ENCODE results near the gene MGAT4D. TPM values are rescaled to one million over a fixed set of nuclear protein-coding genes. Genes with fewer than 3 reads are reported as not detected.
"Not testable (repeated sequence)": the region's sequence is repeated elsewhere in the genome, so short reads cannot be mapped to it uniquely, and the experiment has no call there.

Gene MGAT4D
- total RNA-seq, 4 donors from 2014 or later, result not detected

GRCh38 chr4:140439644-140440142 lies 58.4 kb downstream of the MGAT4D start:
- no peaks in the 10 kb centered on the region for H3K9me3 ChIP-seq
- H3K27ac ChIP-seq, result no peak overlapping the region
- no peaks in the 10 kb centered on the region for H3K27me3 ChIP-seq
- no peaks in the 10 kb centered on the region for H3K4me1 ChIP-seq
- DNase-seq, result no peak
- no peak for TF ChIP-seq CTCF (IDR thresholded peaks at IDR 0.05)
- no peak for TF ChIP-seq POLR2A (IDR thresholded peaks at IDR 0.05)
- no peaks in the 10 kb centered on the region for H3K36me3 ChIP-seq
- no peak overlapping the region for H3K4me3 ChIP-seq

GRCh38 chr4:140427919-140428471 lies 70.1 kb downstream of the MGAT4D start:
- TF ChIP-seq POLR2A (IDR thresholded peaks at IDR 0.05) (no peak), CTCF (IDR thresholded peaks at IDR 0.05) (no peak)
- Histone ChIP-seq H3K4me1 (peaks cover 0 to 14% (median 0%) of the 10 kb centered on the region in 4 donors), H3K36me3 (no peaks in the 10 kb centered on the region), H3K9me3 (no peaks in the 10 kb centered on the region), H3K4me3 (peak overlapping the region; percentile 44 to 89 (median 60)), H3K27me3 (no peaks in the 10 kb centered on the region), H3K27ac (peak overlapping the region in 1 of 4 donors; percentile 52)
- DNase-seq, result no peak

- peak within 1 kb of the TSS in 2 of 4 donors; percentile 38 to 52 for H3K27ac ChIP-seq
Measured at GRCh38 chr4:140427106-140427918, 70.8 kb downstream of the MGAT4D start, which contains the start of gene CLGN. CLGN (minus strand) TSS chr4:140427648; CDS start chr4:140413078, 14,570 bp downstream.

GRCh38 chr4:140426610-140427105 lies 71.4 kb downstream of the MGAT4D start:
- Histone ChIP-seq H3K27me3 (no peaks in the 10 kb centered on the region), H3K27ac (peak overlapping the region in 1 of 4 donors; percentile 38), H3K9me3 (no peaks in the 10 kb centered on the region), H3K36me3 (no peaks in the 10 kb centered on the region), H3K4me3 (peak overlapping the region; percentile 44 to 89 (median 60)), H3K4me1 (peaks cover 0 to 14% (median 0%) of the 10 kb centered on the region in 4 donors)
- DNase-seq, result peak in 1 of 3 donors; percentile 46
- TF ChIP-seq CTCF (IDR thresholded peaks at IDR 0.05) (no peak), POLR2A (IDR thresholded peaks at IDR 0.05) (no peak)

More at GRCh38 chr4:140427106-140427918, 70.8 kb downstream of the MGAT4D start, which contains the start of gene CLGN:
- peak; percentile 33 to 72 (median 69) for DNase-seq
- Histone ChIP-seq H3K4me3 (peak within 1 kb of the TSS; percentile 44 to 89 (median 60)), H3K27me3 (no peaks in the 10 kb centered on the region), H3K9me3 (no peaks in the 10 kb centered on the region), H3K4me1 (peaks cover 0 to 14% (median 0%) of the 10 kb centered on the region in 4 donors), H3K36me3 (no peaks in the 10 kb centered on the region)
- TF ChIP-seq POLR2A (IDR thresholded peaks at IDR 0.05) (no peak), CTCF (IDR thresholded peaks at IDR 0.05) (peak in 4 of 6 experiments; percentile 8 to 31 (median 24))

GRCh38 chr4:140423106-140423505 lies 75.0 kb downstream of the MGAT4D start:
- Histone ChIP-seq H3K4me1 (peaks cover 0 to 14% (median 0%) of the 10 kb centered on the region in 4 donors), H3K36me3 (no peaks in the 10 kb centered on the region), H3K4me3 (no peak overlapping the region), H3K27me3 (no peaks in the 10 kb centered on the region), H3K27ac (no peak overlapping the region), H3K9me3 (no peaks in the 10 kb centered on the region)
- TF ChIP-seq CTCF (IDR thresholded peaks at IDR 0.05) (no peak), POLR2A (IDR thresholded peaks at IDR 0.05) (no peak)
- no peak for DNase-seq

GRCh38 chr4:140413130-140413969 lies 84.7 kb downstream of the MGAT4D start:
- not testable (repeated sequence) for H3K27ac ChIP-seq, H3K9me3 ChIP-seq, H3K4me3 ChIP-seq, DNase-seq, H3K4me1 ChIP-seq, H3K27me3 ChIP-seq, H3K36me3 ChIP-seq
